ENCODE data around the gene FBN2. TPM values are rescaled to one million over a fixed set of nuclear protein-coding genes. Genes with fewer than 3 reads are reported as not detected.
A peak's percentile ranks its signal among the peaks of the same experiment; 100 is the strongest.

Gene FBN2
- total RNA-seq, 1 experiment from 2014 or later, result 193 TPM

DNA sequence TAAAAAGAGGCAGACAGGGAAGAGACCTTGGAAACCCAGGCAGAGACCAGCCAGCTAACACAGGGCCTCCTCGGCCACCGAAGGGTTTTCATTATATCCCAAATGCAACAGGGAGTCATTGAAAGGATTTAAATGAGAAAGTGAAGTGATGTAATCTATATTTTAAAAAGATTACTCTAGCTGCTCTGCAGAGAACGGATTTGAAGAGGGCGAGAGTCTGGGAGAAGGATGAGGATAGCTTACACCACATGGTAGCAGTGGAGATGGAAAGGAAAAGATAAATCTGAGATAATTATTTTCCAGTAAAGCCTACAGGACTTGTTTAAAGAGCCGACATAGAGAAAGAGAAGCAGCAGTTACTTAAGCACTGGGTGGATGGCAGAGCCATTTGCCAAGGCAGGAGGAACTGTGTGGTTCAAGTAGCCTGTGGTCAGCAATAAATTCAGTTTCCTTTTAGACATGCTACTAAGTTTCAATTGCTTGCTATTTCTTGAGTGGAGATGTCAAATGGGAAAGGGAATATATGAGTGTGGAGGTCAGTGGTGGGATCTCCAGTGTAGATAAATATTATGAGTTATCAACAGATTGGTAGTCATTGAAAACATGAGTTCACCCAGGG, 9.3 kb downstream of the FBN2 start:
- TF ChIP-seq, protein P1, sequence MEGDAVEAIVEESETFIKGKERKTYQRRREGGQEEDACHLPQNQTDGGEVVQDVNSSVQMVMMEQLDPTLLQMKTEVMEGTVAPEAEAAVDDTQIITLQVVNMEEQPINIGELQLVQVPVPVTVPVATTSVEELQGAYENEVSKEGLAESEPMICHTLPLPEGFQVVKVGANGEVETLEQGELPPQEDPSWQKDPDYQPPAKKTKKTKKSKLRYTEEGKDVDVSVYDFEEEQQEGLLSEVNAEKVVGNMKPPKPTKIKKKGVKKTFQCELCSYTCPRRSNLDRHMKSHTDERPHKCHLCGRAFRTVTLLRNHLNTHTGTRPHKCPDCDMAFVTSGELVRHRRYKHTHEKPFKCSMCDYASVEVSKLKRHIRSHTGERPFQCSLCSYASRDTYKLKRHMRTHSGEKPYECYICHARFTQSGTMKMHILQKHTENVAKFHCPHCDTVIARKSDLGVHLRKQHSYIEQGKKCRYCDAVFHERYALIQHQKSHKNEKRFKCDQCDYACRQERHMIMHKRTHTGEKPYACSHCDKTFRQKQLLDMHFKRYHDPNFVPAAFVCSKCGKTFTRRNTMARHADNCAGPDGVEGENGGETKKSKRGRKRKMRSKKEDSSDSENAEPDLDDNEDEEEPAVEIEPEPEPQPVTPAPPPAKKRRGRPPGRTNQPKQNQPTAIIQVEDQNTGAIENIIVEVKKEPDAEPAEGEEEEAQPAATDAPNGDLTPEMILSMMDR (IDR thresholded peaks at IDR 0.05; ENCODE audit: unreplicated experiment), result no peak
- Mint-ChIP-seq H3K36me3 (ENCODE audit: insufficient read depth, unreplicated experiment) (peaks cover 58% of the 10 kb centered on the region), H3K9me3 (ENCODE audit: unreplicated experiment) (no peaks in the 10 kb centered on the region), H3K27me3 (ENCODE audit: insufficient read depth, unreplicated experiment) (no peaks in the 10 kb centered on the region), H3K4me3 (ENCODE audit: unreplicated experiment) (no peak overlapping the region), H3K27ac (ENCODE audit: low read depth, unreplicated experiment) (peak overlapping the region; percentile 23), H3K4me1 (ENCODE audit: insufficient read depth, unreplicated experiment) (peaks cover 16% of the 10 kb centered on the region)
- intact Hi-C loops (cut with micrococcal nuclease), result no loop called here
- ChIA-PET POLR2A (no interaction called here), CTCF (interaction anchor here (0.5 to 0.7 kb wide), 2 partner anchors 276 to 302 kb away, joined by 4 read pairs; no protein-coding TSS in a partner anchor)
- no peak for DNase-seq (ENCODE audit: unreplicated experiment)
- no TSS peak for BruUV-seq (replicated peaks)

DNA sequence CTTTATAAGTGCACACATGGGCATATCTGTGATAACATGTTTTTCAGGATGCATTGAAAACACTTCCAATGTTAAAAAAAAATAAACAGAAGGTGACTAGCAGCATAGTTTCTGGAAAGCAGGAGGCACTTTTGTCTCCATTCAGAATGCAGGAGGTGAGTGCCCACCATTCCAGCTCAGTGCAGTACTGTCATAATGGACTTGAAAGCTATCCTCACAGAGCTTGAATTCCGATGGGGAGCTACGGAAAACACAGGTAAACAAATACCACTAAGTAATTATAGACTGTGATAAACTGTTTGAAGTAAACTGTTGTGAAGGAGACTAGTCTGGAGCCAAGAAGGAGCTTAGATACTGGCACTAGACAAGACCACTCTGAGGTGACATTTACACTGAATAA, 9.9 kb downstream of the FBN2 start:
- CTCF ChIA-PET, result interaction anchor here (0.5 to 0.7 kb wide), 3 partner anchors 276 to 1244 kb away, joined by 3 to 4 read pairs (median 4); no protein-coding TSS in a partner anchor
- TF ChIP-seq, protein P1 (IDR thresholded peaks at IDR 0.05; ENCODE audit: unreplicated experiment), result no peak
- Mint-ChIP-seq H3K4me1 (ENCODE audit: insufficient read depth, unreplicated experiment) (peaks cover 16% of the 10 kb centered on the region), H3K4me3 (ENCODE audit: unreplicated experiment) (no peak overlapping the region), H3K9me3 (ENCODE audit: unreplicated experiment) (no peaks in the 10 kb centered on the region), H3K27ac (ENCODE audit: low read depth, unreplicated experiment) (no peak overlapping the region), H3K36me3 (ENCODE audit: insufficient read depth, unreplicated experiment) (peaks cover 63% of the 10 kb centered on the region), H3K27me3 (ENCODE audit: insufficient read depth, unreplicated experiment) (no peaks in the 10 kb centered on the region)
- no peak for DNase-seq (ENCODE audit: unreplicated experiment)
- BruUV-seq (replicated peaks), result no TSS peak
- intact Hi-C loops (cut with micrococcal nuclease), result no loop called here
- POLR2A ChIA-PET, result no interaction called here

DNA sequence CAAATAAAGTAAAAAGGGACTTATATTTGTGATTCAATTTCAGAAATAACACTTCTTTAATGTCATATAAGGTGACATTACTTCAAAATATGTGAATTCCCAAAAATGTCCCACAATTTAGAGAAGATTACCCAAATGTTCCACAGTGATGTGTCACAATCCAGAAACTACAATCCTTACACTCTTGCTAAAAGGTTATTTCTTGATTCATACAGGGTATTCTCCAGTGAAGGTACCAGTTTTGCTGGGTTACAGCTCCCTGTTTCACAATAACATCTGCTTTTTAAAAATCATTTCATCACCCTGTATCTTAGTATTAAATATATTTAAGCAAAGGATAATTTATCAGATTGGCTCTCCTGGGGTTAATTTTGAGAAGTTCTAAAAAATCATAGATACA, 11.0 kb downstream of the FBN2 start:
- CTCF ChIA-PET, result no interaction called here
- Mint-ChIP-seq H3K9me3 (ENCODE audit: unreplicated experiment) (no peaks in the 10 kb centered on the region), H3K4me1 (ENCODE audit: insufficient read depth, unreplicated experiment) (peaks cover 16% of the 10 kb centered on the region), H3K4me3 (ENCODE audit: unreplicated experiment) (no peak overlapping the region), H3K27me3 (ENCODE audit: insufficient read depth, unreplicated experiment) (no peaks in the 10 kb centered on the region), H3K27ac (ENCODE audit: low read depth, unreplicated experiment) (no peak overlapping the region), H3K36me3 (ENCODE audit: insufficient read depth, unreplicated experiment) (peaks cover 65% of the 10 kb centered on the region)
- POLR2A ChIA-PET, result interaction anchor here (0.6 to 0.7 kb wide), 2 partner anchors 11 to 445 kb away, joined by 4 read pairs; partner anchors contain the start of gene FBN2
- intact Hi-C loops (cut with micrococcal nuclease), result no loop called here
- no TSS peak for BruUV-seq (replicated peaks)
- TF ChIP-seq, protein P1 (IDR thresholded peaks at IDR 0.05; ENCODE audit: unreplicated experiment), result no peak
- no peak for DNase-seq (ENCODE audit: unreplicated experiment)

DNA sequence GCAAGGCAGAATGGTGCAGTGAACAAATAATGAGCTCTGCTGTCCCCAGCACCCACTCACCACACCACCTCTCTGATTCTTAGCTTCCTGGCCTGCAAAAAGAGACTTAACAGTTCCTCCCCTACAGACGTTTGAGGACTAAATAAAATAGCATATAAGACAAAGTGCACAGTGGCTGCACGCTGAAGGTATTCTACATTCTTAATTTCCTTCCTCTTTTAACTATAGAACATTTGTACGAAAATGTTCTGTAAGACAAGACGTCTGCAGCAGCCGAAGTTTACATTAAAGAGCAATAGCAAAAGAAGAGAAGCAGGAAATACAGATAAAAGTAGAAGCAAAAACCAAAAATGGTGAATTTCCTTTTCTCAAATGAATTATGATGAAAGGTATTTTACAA, 15.7 kb downstream of the FBN2 start:
- Mint-ChIP-seq H3K27ac (ENCODE audit: low read depth, unreplicated experiment) (no peak overlapping the region), H3K36me3 (ENCODE audit: insufficient read depth, unreplicated experiment) (peaks cover 61% of the 10 kb centered on the region), H3K4me3 (ENCODE audit: unreplicated experiment) (no peak overlapping the region), H3K4me1 (ENCODE audit: insufficient read depth, unreplicated experiment) (peaks cover 5% of the 10 kb centered on the region), H3K27me3 (ENCODE audit: insufficient read depth, unreplicated experiment) (no peaks in the 10 kb centered on the region), H3K9me3 (ENCODE audit: unreplicated experiment) (no peaks in the 10 kb centered on the region)
- POLR2A ChIA-PET, result interaction anchor here (0.7 kb wide), 1 partner anchor 333 kb away, joined by 3 read pairs; no protein-coding TSS in a partner anchor
- no TSS peak for BruUV-seq (replicated peaks)
- no peak for DNase-seq (ENCODE audit: unreplicated experiment)
- CTCF ChIA-PET, result interaction anchor here (0.5 to 0.7 kb wide), 3 partner anchors 15 to 416 kb away, joined by 3 to 4 read pairs (median 3); no protein-coding TSS in a partner anchor
- intact Hi-C loops (cut with micrococcal nuclease), result no loop called here
- TF ChIP-seq, protein P1 (IDR thresholded peaks at IDR 0.05; ENCODE audit: unreplicated experiment), result no peak
